DND-41 (cell line): ENCODE data around the gene GSDME.

Experiments used
- ATAC-seq: fragments of 200-7000 bp; cut with Tn5 transposase; 3 replicates; pipeline ENCODE4 v1.9.1; 2021; ENCODE audit warnings: low read depth; ENCODE audit not compliant: insufficient read depth
- DNase-seq: peaks from one replicate; pipeline ENCODE4 v3.0.0-alpha.2; 2020
- H2AFZ ChIP-seq: 2 replicates; pipeline ENCODE4 v1.6.0; 2012; ENCODE audit warnings: low read depth, low read length
- H3K27ac ChIP-seq: 2 replicates; pipeline ENCODE4 v1.5.1; 2012; ENCODE audit warnings: low read length, inconsistent platforms
- H3K27me3 ChIP-seq: fragments of 200-600 bp; sonication (generic); 2 replicates; pipeline ENCODE4 v1.6.0; 2012; ENCODE audit warnings: low read length, mild to moderate bottlenecking, inconsistent platforms; ENCODE audit not compliant: insufficient read depth, poor library complexity
- H3K36me3 ChIP-seq: 2 replicates; pipeline ENCODE4 v1.5.1; 2012; ENCODE audit warnings: low read length, inconsistent platforms; ENCODE audit not compliant: insufficient read depth
- H3K4me1 ChIP-seq: 2 replicates; pipeline ENCODE4 v1.5.1; 2012; ENCODE audit warnings: mild to moderate bottlenecking, low read length; ENCODE audit not compliant: insufficient read depth
- H3K4me2 ChIP-seq: 2 replicates; pipeline ENCODE4 v1.6.0; 2012; ENCODE audit warnings: mild to moderate bottlenecking, moderate library complexity, low read length, inconsistent platforms; ENCODE audit not compliant: insufficient read depth
- H3K4me3 ChIP-seq, 2 experiments: fragments of 200-600 bp in 1 of 2; shearing (Covaris generic) in 1 of 2; 2 replicates each; pipeline ENCODE4 v1.5.1; 2012 to 2016; ENCODE audit warnings: inconsistent platforms in 2 of 2, low read length in 2 of 2, mild to moderate bottlenecking in 2 of 2, low read depth in 1 of 2, moderate library complexity in 1 of 2
- H3K79me2 ChIP-seq: 2 replicates; pipeline ENCODE4 v1.6.0; 2012; ENCODE audit warnings: low read length, inconsistent platforms; ENCODE audit not compliant: insufficient read depth
- H3K9ac ChIP-seq: 2 replicates; pipeline ENCODE4 v1.6.0; 2012; ENCODE audit warnings: low read depth, mild to moderate bottlenecking, inconsistent platforms, low read length, moderate library complexity
- H3K9me3 ChIP-seq: 2 replicates; pipeline ENCODE4 v1.5.1; 2012; ENCODE audit warnings: low read length, moderate library complexity, mild to moderate bottlenecking, inconsistent platforms; ENCODE audit not compliant: insufficient read depth, severe bottlenecking
- H4K20me1 ChIP-seq: 2 replicates; pipeline ENCODE4 v1.6.0; 2012; ENCODE audit warnings: low read length; ENCODE audit not compliant: insufficient read depth
- EZH2 ChIP-seq: IDR thresholded peaks from 3 replicates; pipeline ENCODE4 v1.6.1; 2012; ENCODE audit warnings: borderline replicate concordance, low read depth, mild to moderate bottlenecking, moderate library complexity, low read length, inconsistent platforms; ENCODE audit not compliant: severe bottlenecking
- TF ChIP-seq, protein P1 (sequence below): IDR thresholded peaks from 2 replicates; pipeline ENCODE4 v1.5.1; 2012; ENCODE audit warnings: borderline replicate concordance, low read length, moderate library complexity, mild to moderate bottlenecking; ENCODE audit not compliant: poor library complexity, severe bottlenecking; ENCODE audit errors: extremely low read depth

The GSDME gene

GRCh38 chr7:24727154-24728120 is 29.8 kb downstream of the GSDME start:
- no peaks in the 10 kb centered on the region for H3K36me3 ChIP-seq
- H3K9me3 ChIP-seq, result no peaks in the 10 kb centered on the region
- H3K79me2 ChIP-seq, result no peaks in the 10 kb centered on the region
- no peak overlapping the region for H3K4me3 ChIP-seq
- H3K27ac ChIP-seq, result 0 out of 2 replicates have a peak overlapping the region, but pooled peaks have one; percentile 19
- DNase-seq (peak; percentile 58), ATAC-seq (peak; percentile 56)
- no peaks in the 10 kb centered on the region for H3K27me3 ChIP-seq
- H4K20me1 ChIP-seq, result no peaks in the 10 kb centered on the region
- H2AFZ ChIP-seq, result no peak overlapping the region
- no peak overlapping the region for H3K4me2 ChIP-seq
- no peak for TF ChIP-seq EZH2
- TF ChIP-seq, protein P1, sequence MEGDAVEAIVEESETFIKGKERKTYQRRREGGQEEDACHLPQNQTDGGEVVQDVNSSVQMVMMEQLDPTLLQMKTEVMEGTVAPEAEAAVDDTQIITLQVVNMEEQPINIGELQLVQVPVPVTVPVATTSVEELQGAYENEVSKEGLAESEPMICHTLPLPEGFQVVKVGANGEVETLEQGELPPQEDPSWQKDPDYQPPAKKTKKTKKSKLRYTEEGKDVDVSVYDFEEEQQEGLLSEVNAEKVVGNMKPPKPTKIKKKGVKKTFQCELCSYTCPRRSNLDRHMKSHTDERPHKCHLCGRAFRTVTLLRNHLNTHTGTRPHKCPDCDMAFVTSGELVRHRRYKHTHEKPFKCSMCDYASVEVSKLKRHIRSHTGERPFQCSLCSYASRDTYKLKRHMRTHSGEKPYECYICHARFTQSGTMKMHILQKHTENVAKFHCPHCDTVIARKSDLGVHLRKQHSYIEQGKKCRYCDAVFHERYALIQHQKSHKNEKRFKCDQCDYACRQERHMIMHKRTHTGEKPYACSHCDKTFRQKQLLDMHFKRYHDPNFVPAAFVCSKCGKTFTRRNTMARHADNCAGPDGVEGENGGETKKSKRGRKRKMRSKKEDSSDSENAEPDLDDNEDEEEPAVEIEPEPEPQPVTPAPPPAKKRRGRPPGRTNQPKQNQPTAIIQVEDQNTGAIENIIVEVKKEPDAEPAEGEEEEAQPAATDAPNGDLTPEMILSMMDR, result no peak
- H3K4me1 ChIP-seq, result peaks cover 30% of the 10 kb centered on the region
- H3K9ac ChIP-seq, result no peak overlapping the region

GRCh38 chr7:24725554-24726241 is 31.6 kb downstream of the GSDME start:
- H3K36me3 ChIP-seq, result no peaks in the 10 kb centered on the region
- H3K4me3 ChIP-seq, result no peak overlapping the region
- no peaks in the 10 kb centered on the region for H3K9me3 ChIP-seq
- no peaks in the 10 kb centered on the region for H4K20me1 ChIP-seq
- peaks cover 30% of the 10 kb centered on the region for H3K4me1 ChIP-seq
- H3K27me3 ChIP-seq, result no peaks in the 10 kb centered on the region
- no peak overlapping the region for H3K27ac ChIP-seq
- no peak overlapping the region for H3K4me2 ChIP-seq
- no peak overlapping the region for H3K9ac ChIP-seq
- no peaks in the 10 kb centered on the region for H3K79me2 ChIP-seq
- TF ChIP-seq EZH2, result no peak
- TF ChIP-seq, protein P1, result no peak
- ATAC-seq (no peak), DNase-seq (no peak)
- H2AFZ ChIP-seq, result no peak overlapping the region

DNA sequence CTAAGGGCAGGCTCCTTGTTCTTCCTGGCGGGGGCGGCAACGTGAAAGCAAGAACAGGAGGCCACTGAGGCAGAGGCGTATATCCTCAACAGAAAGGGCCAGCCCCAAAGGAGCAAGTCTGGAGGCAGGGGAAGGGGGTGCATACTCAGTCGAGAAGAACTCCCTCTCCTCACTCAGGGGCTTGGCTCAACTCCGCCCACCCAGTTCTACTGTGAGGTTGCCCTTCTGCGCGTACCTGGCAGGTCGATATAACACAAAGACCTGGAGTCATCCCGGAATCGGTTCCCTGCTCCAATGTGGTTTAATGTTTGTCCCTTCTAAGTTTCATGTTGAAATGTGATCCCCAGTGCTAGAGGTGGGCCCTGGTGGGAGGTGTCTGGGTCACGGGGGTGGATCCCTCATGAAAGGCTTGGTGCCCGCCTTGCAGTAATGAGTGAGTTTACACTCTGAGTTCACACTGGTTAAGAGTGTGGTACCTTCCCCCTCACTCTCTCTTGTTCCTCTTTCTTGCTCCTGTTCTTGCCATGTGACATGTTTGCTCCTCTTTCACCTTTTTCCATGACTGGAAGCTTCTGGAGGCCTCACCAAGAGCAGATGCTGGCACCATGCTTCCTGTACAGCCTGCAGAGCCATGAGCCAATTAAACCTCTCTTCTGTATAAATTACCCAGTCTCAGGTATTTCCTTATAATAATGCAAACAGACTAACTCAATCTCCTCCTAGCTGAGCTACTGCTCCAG is 32.6 kb downstream of the GSDME start:
- Histone ChIP-seq H3K27me3 (no peaks in the 10 kb centered on the region), H3K27ac (no peak overlapping the region), H3K4me3 (no peak overlapping the region), H3K9me3 (no peaks in the 10 kb centered on the region), H3K9ac (no peak overlapping the region), H3K36me3 (no peaks in the 10 kb centered on the region), H2AFZ (no peak overlapping the region), H3K4me2 (no peak overlapping the region), H3K79me2 (no peaks in the 10 kb centered on the region), H3K4me1 (peaks cover 30% of the 10 kb centered on the region), H4K20me1 (no peaks in the 10 kb centered on the region)
- no peak for DNase-seq
- TF ChIP-seq EZH2, result no peak
- TF ChIP-seq, protein P1, result no peak
- ATAC-seq, result no peak
